Tibial nerve (tissue), 4 donors: ENCODE results near the gene STAM. TPM values are rescaled to one million over a fixed set of nuclear protein-coding genes. Genes with fewer than 3 reads are reported as not detected.

Experiments
- DNase-seq, 2 donors: peaks; one replicate each; pipeline ENCODE4 v3.0.0-alpha.2; 2019; ENCODE audit warnings: low spot score in 2 of 2
- H3K27ac ChIP-seq, 4 donors: fragments of 200-600 bp; sonication (generic) in 3 of 4; one replicate each; pipeline ENCODE4 v1.5.1; 2017 to 2019; ENCODE audit warnings: mild to moderate bottlenecking in 1 of 4
- H3K27me3 ChIP-seq, 2 donors: fragments of 200-600 bp; sonication (generic) in 1 of 2; one replicate each; pipeline versions ENCODE4 v1.5.1 to v1.6.0; 2017 to 2019
- H3K36me3 ChIP-seq, 3 donors: fragments of 200-600 bp; sonication (generic); one replicate each; pipeline ENCODE4 v1.5.1; 2018 to 2019
- H3K4me1 ChIP-seq, 4 donors: fragments of 200-600 bp; sonication (generic) in 3 of 4; one replicate each; pipeline ENCODE4 v1.5.1; 2017 to 2019
- H3K4me3 ChIP-seq, 4 donors: fragments of 200-600 bp; sonication (generic) in 3 of 4; one replicate each; pipeline ENCODE4 v1.5.1; 2017 to 2019; ENCODE audit warnings: mild to moderate bottlenecking in 1 of 4, moderate library complexity in 1 of 4
- H3K9me3 ChIP-seq, 4 donors: fragments of 200-600 bp; sonication (generic) in 3 of 4; one replicate each; pipeline ENCODE4 v1.5.1; 2017 to 2019
- EP300 ChIP-seq, 2 donors: sonication (generic); formaldehyde crosslinking; IDR thresholded peaks; one replicate each; pipeline ENCODE4 v1.6.1; 2017; ENCODE audit warnings: antibody characterized with exemption in 2 of 2, mild to moderate bottlenecking in 1 of 2
- POLR2A ChIP-seq, 2 donors: fragments of 450-650 bp; IDR thresholded peaks; one replicate each; pipeline ENCODE4 v1.6.1; 2017; ENCODE audit warnings: antibody characterized with exemption in 2 of 2, mild to moderate bottlenecking in 2 of 2, moderate library complexity in 2 of 2
- WGBS, 2 donors: methylation state at CpG; one replicate each; pipeline ENCODE4 v1.1.5; 2018; 5-methylcytosine and 5-hydroxymethylcytosine counted together
- total RNA-seq, 4 donors: library from RNA; depleted of rRNA; stranded (reverse); fragments of >200 nt; gene quantifications; one replicate each; pipeline ENCODE4 v1.1.0, GENCODE V29; 2016
- TF ChIP-seq, protein P1 (sequence below), 5 experiments: fragments of 200-600 bp in 3 of 5; fragments of 450-650 bp in 2 of 5; sonication (generic) in 3 of 5; IDR thresholded peaks; one replicate each; pipeline ENCODE4 v1.5.1; 2016 to 2019; ENCODE audit warnings: antibody characterized with exemption in 5 of 5, mild to moderate bottlenecking in 3 of 5, moderate library complexity in 2 of 5

STAM gene
- total RNA-seq, 4 donors from 2014 or later = 17.3 to 28.2 (median 25.1) TPM

DNA sequence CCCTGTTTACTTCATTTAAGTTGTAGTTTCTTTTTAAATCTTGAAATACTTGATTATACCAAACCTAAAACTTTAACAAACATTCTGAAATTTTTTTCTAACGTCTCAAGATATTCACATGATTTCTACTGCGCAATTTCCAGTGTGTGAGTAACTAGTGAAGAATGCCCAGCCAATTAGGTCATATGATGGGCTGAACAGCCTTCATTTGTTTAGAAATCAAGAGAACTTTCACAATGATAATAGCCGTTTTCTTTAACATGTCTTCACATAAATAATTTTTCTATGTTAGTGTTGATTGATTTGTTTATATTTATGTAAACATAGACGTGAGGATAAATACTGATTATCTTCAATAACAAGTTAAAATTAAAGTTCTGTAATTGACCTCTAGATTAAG lies 21.8 kb downstream of the STAM start:
- peak overlapping the region in 2 of 4 donors; percentile 0 to 2 for H3K4me3 ChIP-seq
- H3K27me3 ChIP-seq = no peaks in the 10 kb centered on the region
- H3K4me1 ChIP-seq = peaks cover 0 to 13% (median 2%) of the 10 kb centered on the region in 4 donors
- DNase-seq = peak in 1 of 2 donors; percentile 72
- H3K9me3 ChIP-seq = no peaks in the 10 kb centered on the region
- peaks cover 0 to 14% (median 0%) of the 10 kb centered on the region in 3 donors for H3K36me3 ChIP-seq
- peak overlapping the region; percentile 67 to 93 (median 86) for H3K27ac ChIP-seq
- TF ChIP-seq EP300 (IDR thresholded peaks at IDR 0.05) (peak; percentile 97 to 99), POLR2A (IDR thresholded peaks at IDR 0.05) (peak in 1 of 2 donors; percentile 40)
- TF ChIP-seq, protein P1, sequence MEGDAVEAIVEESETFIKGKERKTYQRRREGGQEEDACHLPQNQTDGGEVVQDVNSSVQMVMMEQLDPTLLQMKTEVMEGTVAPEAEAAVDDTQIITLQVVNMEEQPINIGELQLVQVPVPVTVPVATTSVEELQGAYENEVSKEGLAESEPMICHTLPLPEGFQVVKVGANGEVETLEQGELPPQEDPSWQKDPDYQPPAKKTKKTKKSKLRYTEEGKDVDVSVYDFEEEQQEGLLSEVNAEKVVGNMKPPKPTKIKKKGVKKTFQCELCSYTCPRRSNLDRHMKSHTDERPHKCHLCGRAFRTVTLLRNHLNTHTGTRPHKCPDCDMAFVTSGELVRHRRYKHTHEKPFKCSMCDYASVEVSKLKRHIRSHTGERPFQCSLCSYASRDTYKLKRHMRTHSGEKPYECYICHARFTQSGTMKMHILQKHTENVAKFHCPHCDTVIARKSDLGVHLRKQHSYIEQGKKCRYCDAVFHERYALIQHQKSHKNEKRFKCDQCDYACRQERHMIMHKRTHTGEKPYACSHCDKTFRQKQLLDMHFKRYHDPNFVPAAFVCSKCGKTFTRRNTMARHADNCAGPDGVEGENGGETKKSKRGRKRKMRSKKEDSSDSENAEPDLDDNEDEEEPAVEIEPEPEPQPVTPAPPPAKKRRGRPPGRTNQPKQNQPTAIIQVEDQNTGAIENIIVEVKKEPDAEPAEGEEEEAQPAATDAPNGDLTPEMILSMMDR (IDR thresholded peaks at IDR 0.05) = no peak
- WGBS, 2 donors = 28 to 32% methylated on average over 4 of the region's 4 CpGs

DNA sequence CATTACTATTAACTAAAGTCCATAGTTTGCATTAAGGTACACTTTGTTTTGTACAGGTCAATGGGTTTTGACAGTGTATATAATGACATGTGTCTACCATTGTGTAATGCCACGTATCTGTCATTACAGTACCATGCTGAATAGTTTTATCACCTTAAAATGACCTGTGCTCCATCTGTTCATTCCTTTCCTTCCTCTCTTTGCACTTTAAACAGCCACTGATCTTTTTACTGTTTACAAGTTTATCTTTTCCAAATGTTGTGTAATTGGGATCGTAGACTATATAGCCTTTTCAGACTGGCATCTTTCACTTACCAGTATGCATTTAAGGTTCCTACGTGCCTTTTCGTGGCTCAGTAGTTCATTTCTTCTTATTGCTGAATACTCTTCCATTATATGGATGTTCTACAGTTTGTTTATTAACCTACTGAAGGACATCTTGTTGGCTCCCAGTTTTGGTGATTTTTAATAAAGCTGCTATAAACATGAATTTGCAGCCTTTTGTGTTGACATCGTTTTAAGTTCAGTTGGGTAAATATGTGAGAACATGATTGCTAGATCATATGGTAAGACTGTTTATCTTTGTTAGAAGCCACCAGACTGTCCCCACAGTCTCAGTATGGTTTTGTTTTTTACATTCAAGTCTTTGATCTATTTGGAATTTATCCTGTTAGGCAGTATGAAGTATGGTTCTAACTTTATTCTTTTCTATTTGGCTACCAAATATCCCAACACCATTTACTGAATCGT lies 24.7 kb downstream of the STAM start:
- no peak for TF ChIP-seq POLR2A (IDR thresholded peaks at IDR 0.05)
- no peak overlapping the region for H3K4me3 ChIP-seq
- DNase-seq = no peak
- 79% methylated on average over 6 of the region's 6 CpGs for WGBS, 2 donors
- peaks cover 0 to 24% (median 2%) of the 10 kb centered on the region in 4 donors for H3K4me1 ChIP-seq
- no peaks in the 10 kb centered on the region for H3K9me3 ChIP-seq
- H3K27ac ChIP-seq = peak overlapping the region in 1 of 4 donors; percentile 4
- H3K27me3 ChIP-seq = no peaks in the 10 kb centered on the region
- H3K36me3 ChIP-seq = no peaks in the 10 kb centered on the region

DNA sequence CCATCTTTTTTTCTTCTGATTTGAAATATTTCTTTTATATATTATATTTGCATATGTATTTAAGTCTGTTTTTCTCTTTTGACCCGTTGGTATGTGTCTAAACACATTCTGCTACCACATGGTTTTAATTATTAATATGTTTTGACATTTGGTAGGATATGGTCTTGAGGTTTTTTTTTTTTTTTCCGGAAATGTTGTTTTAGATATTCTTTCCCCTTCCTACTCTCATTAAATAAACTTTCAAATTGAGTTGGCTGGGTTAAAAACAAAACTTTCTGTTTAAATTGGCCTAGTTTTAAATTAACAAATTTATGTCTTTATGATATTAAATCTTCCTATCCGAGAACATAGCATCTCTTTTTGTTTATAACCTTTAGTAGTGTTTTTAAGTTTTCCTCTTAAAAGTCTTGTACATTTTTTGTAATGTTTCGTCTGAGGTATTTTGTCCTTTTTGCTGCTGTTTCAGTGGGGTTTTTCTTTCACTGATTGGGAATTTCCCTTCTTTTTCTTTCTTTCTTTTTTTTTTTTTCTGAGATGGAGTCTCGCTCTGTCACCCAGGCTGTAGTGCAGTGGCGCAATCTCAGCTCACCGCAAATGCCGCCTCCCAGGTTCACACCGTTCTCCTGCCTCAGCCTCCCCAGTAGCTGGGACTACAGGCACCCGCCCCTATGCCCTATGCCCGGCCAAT lies 25.4 kb downstream of the STAM start:
- no peaks in the 10 kb centered on the region for H3K9me3 ChIP-seq
- TF ChIP-seq POLR2A (IDR thresholded peaks at IDR 0.05) = no peak
- no peak for TF ChIP-seq EP300 (IDR thresholded peaks at IDR 0.05)
- TF ChIP-seq, protein P1 (IDR thresholded peaks at IDR 0.05) = no peak
- H3K36me3 ChIP-seq = no peaks in the 10 kb centered on the region
- H3K4me1 ChIP-seq = peaks cover 0 to 24% (median 2%) of the 10 kb centered on the region in 4 donors
- H3K27ac ChIP-seq = no peak overlapping the region
- WGBS, 2 donors = 81 to 86% methylated on average over 11 of the region's 11 CpGs
- H3K27me3 ChIP-seq = no peaks in the 10 kb centered on the region
- no peak overlapping the region for H3K4me3 ChIP-seq
- DNase-seq = no peak

DNA sequence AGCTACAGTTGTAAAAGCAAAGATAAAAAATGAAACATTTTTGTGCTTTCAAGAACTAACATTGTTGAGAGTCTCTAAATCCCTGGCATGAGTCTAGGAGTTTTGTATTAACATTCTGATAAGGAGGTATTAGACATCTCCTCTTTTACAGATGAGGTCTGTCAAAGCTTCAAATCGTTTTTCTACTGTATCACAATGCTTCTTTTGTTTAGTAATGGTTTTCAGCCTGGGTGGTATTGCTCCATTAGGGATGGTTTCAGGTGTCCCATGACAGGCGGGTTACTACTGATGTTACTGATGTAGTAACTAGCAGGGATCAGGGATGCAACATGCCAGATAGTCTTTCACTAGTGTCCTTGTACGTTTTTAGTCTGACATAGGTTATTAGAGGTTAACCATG lies 27.4 kb downstream of the STAM start:
- no peaks in the 10 kb centered on the region for H3K9me3 ChIP-seq
- no peak overlapping the region for H3K4me3 ChIP-seq
- DNase-seq = no peak
- WGBS, 2 donors = 45 to 52% methylated on average over 3 of the region's 3 CpGs
- H3K27me3 ChIP-seq = no peaks in the 10 kb centered on the region
- H3K36me3 ChIP-seq = no peaks in the 10 kb centered on the region
- no peak overlapping the region for H3K27ac ChIP-seq
- no peak for TF ChIP-seq POLR2A (IDR thresholded peaks at IDR 0.05)
- TF ChIP-seq, protein P1 (IDR thresholded peaks at IDR 0.05) = no peak
- TF ChIP-seq EP300 (IDR thresholded peaks at IDR 0.05) = no peak
- peaks cover 0 to 17% (median 0%) of the 10 kb centered on the region in 4 donors for H3K4me1 ChIP-seq

DNA sequence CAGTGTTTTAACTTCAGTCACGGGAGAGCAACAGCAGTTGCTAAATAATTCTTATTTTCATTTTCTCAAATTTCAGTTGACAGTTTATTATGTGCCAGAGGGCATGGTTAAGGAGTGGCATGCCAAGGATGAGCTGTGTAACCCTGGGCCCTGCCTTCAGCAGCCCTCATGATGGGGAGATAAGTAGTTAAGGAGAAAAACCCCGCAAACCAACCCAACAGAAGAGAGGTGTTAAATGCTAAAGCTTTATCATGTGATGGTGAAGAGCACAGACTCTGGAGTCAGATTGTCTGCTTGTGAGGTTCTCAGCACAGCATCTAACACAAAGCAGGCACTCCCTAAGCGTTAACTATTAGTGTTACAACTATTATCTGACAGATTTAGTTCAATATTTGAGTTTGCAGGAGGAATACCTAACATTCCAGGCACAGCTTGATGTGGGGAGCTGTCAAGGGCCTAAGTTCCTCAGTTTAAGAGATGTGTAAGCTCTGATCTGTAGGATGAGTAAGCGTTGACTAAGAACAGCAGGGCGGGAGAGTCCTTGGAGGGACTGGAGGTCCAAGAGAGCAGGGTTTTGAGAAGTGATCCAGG lies 29.6 kb downstream of the STAM start:
- no peak for DNase-seq
- H3K27me3 ChIP-seq = no peaks in the 10 kb centered on the region
- WGBS, 2 donors = 78 to 80% methylated on average over 5 of the region's 5 CpGs
- no peaks in the 10 kb centered on the region for H3K36me3 ChIP-seq
- H3K27ac ChIP-seq = no peak overlapping the region
- no peak overlapping the region for H3K4me3 ChIP-seq
- peaks cover 0 to 29% (median 0%) of the 10 kb centered on the region in 4 donors for H3K4me1 ChIP-seq
- TF ChIP-seq POLR2A (IDR thresholded peaks at IDR 0.05) (no peak), EP300 (IDR thresholded peaks at IDR 0.05) (no peak)
- TF ChIP-seq, protein P1 (IDR thresholded peaks at IDR 0.05) = no peak
- H3K9me3 ChIP-seq = no peaks in the 10 kb centered on the region
